ENCODE measurements around the gene OSBPL6.

DNA sequence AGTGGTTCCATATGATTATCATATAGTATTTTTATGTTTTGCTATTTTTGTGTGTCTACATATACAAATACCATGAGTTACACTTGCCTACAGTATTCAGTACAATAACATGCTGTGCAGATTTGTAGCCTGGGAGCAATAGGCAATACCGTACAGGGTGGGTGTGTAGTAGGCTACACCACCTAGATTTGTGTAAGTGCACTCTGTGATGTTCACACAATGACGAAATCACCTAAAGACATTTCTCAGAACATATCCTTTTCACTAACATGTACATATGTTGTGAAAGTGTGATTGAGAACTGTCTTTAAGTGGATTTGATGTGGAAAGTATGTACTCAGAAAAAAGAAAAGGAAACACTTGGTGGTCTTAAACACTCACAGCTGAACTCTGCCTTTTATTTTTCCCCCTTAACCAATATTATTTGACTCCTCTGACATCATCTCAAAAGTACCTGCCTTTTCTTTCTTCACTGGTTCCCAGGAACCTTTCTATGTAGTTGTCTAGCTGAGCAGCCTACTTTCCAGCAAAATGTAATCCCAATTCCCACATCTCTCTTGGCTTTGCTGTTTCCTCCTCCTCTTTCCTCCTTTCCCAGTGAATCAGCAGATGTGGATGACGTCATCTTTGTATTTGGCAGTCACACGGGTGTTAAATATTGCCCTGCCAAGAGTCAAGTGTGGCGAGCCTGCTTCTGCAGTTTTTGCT, 47.7 kb downstream of the OSBPL6 start:
- TF ChIP-seq POLR2AphosphoS5 (IDR thresholded peaks at IDR 0.05; ENCODE audit: borderline replicate concordance, low read depth, low read length) (no peak), EZH2 (IDR thresholded peaks at IDR 0.05) (no peak)

All from SK-N-MC (cell line).